Measurements from ENCODE around the gene ADGRE3.
A peak's percentile ranks its signal among the peaks of the same experiment; 100 is the strongest.

The ADGRE3 gene, protein sequence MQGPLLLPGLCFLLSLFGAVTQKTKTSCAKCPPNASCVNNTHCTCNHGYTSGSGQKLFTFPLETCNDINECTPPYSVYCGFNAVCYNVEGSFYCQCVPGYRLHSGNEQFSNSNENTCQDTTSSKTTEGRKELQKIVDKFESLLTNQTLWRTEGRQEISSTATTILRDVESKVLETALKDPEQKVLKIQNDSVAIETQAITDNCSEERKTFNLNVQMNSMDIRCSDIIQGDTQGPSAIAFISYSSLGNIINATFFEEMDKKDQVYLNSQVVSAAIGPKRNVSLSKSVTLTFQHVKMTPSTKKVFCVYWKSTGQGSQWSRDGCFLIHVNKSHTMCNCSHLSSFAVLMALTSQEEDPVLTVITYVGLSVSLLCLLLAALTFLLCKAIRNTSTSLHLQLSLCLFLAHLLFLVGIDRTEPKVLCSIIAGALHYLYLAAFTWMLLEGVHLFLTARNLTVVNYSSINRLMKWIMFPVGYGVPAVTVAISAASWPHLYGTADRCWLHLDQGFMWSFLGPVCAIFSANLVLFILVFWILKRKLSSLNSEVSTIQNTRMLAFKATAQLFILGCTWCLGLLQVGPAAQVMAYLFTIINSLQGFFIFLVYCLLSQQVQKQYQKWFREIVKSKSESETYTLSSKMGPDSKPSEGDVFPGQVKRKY

DNA sequence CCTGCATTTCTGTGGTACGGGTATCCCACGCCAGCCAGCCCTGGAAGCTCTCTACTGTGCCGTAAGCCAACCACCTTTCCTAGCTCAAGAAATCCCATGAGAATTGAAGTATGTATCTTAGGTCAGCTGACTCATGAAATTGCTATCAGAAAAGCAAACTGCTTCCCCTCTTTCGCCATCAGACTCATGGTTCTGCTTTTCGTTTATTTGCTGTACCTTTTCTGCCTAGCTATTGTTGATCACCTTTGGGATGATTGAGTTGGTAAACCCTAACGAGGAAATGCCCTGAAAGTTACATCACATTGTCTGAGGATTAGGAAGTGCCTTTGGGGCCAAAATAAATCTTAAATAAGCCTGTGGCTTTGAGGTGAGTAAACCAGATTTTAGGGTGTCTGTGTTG, at the start of gene ADGRE3:
TSS of gene ADGRE3 (minus strand) at position 81 of the 400 bp plus-strand sequence. CDS start at position 7, 74 bp downstream.
- DNase-seq: peak; percentile 49 to 68 (median 59)

DNA sequence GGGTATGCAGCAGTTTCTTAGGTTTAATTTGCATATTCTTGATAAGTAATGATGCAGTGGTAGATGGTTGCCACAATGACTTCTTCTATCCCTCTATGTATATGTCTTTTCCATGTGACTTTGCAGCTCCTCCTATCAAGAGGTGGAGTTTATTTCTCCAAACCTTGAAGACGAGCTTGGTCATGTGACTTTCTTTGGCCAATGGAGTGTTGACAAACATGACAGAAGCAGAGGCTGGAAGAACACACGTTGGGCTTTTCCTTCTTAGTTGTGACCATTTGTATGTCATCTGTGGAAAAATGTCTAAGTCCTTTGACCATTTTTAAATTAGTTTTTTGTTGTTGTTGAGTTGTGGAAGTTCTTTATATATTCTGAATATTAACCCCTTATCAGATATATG, 47.5 kb upstream of the ADGRE3 start:
- DNase-seq: no peak

DNA sequence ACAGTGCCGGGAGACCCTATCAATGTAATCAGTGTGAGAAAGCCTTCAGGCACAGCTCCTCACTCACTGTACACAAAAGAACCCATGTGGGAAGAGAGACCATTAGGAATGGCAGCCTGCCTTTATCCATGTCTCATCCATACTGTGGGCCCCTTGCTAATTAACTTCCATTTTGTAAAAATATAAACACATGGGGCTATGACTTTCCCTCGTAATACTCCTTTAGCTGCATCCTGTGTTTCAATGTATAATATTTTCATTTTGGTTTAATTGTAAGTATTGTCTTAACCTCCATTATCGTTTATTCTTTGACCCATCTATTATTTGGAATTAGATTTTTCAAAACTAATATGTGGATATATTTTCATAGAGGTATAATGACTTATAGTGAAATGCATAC, 44.5 kb upstream of the ADGRE3 start:
- no peak for DNase-seq

- DNase-seq: no peak
Observed at GRCh38 chr19:14718522-14719116, 44.0 kb upstream of the ADGRE3 start.

GRCh38 chr19:14715841-14716240, 41.2 kb upstream of the ADGRE3 start:
- no peak for DNase-seq

DNA sequence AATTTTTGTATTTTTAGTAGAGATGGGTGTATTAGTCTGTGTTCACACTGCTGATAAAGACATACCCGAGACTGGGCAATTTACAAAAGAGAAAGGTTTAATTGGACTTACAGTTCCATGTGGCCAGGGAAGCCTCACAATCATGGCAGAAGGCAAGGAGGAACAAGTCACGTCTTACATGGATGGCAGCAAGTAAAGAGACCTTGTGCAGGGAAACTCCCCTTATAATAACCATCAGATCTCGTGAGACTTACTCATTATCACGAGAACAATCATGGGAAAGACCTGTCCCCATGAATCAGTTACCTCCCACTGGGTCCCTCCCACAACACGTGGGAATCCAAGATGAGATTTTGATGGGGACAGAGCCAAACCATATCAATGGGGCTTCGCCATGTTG, 29.8 kb upstream of the ADGRE3 start:
- DNase-seq: peak in 1 of 3 donors; percentile 23

DNA sequence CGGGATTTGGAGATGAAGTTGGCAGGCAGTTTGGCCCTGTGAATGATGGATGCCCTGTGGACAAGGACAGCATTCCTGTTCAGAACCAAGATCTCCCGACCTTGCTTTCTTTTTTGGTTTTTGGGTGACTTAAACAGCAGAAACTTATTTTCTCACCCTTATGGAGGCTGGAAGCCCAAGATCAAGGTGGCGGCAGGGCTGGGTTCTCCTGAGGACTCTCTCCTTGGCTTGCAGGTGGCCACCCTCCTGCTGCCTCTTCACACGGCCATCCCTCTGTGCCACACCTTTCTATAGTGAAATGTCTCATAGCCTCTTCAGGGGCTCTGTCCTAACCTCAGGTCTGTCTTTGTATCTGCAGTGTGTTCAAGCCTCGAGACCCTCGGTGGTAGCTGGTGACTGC, 29.2 kb upstream of the ADGRE3 start:
- DNase-seq: no peak

DNA sequence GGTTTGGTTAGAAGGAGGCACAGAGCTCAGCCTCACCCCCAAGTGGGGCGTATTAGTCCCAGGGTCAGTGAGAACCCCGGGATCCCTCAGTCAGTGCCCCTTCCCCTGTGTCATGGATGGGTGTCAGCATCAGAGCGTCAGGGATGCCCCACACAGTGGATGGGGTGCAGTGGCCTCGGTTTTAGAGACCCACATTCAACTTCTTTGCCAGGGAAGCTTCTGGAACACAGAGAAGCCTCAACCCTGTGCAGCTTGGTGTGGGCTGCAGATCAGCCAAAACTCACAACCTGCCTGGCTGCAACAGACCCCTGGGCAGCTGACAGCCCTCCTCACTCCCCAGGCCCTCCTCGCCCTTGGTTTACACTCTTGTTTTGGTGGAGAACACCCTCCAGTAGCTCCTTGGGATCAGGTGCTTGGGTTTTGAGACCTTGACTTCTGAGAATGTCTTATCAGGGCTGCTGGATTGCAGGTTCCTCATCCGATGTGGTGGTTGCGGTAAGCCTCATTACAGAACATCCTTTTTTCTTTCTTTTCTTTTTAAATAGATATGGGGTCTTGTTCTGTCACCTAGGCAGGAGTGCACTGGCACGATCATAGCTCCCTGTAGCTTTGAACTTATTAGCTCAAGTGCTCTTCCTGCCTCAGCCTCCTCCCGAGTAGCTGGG, 26.2 kb upstream of the ADGRE3 start:
- no peak for DNase-seq

DNA sequence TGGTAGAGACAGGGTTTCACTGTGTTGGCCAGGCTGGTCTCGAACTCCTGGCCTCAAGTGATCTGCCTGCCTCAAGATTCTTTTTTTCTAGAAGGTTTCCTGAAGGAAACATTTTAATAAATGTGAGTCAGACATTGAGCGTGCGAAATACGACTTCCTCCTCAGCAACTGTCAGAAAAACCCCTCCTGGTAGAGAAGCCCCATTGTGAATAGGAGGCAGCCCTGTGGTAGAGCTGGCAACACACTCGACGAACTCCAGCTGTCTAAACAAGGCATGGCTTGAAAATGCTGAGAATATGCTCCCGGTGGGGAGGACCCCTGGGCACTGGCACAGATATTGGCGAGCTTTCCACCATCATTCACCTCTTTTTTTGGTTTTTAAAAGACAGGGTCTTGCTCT, 25.0 kb upstream of the ADGRE3 start:
- DNase-seq: peak in 2 of 3 donors; percentile 22 to 35

- DNase-seq: no peak
Observed at GRCh38 chr19:14695471-14695870, 20.8 kb upstream of the ADGRE3 start.

DNA sequence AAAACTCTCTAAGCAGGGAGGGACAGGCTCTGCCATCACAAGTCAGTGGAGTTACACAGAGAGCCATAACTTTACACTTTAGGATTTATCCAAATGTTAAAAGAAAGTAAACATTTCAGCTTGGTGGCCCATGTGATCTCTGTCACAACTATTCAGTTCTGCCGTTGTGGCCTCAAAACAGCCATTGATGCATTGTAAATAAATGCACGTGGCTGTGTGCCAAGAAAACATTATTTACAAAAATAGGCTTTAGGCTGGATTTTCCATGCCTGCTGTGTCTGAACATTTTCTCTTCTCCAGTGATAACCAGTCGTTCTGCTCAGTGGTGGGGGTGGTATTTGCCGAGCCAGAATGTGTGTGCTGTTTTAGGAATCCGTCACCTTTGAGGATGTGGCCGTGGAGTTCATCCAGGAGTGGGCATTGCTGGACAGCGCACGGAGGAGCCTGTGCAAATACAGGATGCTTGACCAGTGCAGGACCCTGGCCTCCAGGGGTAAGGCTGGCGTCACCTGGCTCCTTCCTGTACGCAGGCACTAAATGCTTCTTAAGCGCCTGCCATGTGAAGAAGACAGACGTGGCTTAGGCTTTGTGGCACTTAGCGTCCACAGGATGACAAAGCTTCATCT, 20.1 kb upstream of the ADGRE3 start:
- no peak for DNase-seq

DNA sequence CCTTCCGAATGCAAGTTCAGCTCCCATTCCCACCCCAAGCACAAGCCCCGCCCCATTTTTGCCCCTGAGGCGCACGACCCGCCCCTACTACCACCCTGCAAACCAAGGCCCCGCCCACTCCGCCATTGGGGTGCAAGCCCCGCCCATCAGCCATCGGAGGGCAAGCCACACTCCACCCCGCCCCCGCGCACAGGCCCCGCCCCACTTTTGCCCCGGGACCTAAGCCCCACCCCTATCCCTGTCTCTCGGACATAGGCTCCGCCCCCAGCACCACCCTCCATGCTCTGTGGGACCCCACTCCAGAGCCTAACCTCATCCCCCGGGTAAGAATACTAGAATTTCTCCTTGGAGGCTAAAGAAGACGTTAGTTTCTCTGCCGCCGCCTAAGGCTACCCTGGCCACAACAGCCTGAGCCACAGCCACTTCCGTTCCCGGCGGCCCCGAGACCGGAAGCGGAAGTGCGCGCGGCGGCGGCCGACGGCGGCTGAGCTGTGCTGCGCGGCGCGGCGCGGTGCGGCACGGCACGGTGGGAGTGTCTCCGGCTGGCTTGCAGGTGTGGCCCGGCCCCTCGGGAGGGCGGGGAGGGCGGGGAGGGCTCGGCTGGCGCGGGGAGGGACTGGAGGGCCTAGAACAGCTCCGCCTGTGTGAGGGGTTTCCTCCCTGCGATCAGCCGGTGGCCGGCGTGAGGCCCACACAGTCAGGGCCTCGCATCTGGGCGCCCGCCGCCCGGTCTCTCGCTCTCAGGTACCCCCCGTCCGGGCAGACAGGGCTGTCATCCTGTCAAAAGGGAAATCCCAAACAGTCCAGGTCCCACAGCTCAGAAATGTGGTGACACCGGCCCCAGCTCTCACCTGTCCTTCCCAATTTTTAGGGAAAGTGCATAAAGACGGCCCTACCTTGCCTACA, 15.2 kb upstream of the ADGRE3 start, which contains the start of gene ZNF333:
TSS of gene ZNF333 (plus strand) at position 451 of the 906 bp plus-strand sequence. CDS start 3,444 bp downstream, outside the sequence.
- DNase-seq: peak; percentile 93 to 99 (median 97)

DNA sequence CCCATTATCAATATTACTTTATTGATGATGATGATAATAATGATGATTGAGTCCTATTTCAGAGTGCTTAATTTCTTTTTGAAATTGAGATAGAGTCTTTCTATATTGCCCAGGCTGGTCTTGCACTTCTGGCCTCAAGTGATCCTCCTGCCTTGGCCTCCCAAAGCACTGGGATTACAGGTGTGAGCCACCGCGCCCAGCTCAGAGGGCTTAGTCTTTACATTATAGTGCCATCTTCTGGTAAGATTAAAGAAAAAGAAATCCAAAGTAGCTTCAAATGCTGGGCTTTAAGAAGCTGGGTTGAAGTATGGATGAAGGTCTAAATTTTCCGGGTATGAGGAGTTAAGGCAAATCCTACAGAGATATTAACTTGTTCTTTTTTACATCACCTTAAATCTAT, 11.8 kb upstream of the ADGRE3 start:
- peak; percentile 44 to 63 (median 57) for DNase-seq

- peak; percentile 79 to 95 (median 94) for DNase-seq
Observed at GRCh38 chr19:14683439-14683838, 8.8 kb upstream of the ADGRE3 start.

- no peak for DNase-seq
Observed at GRCh38 chr19:14682084-14682483, 7.4 kb upstream of the ADGRE3 start.

- DNase-seq: no peak
Observed at GRCh38 chr19:14678199-14678598, 3.6 kb upstream of the ADGRE3 start.

DNA sequence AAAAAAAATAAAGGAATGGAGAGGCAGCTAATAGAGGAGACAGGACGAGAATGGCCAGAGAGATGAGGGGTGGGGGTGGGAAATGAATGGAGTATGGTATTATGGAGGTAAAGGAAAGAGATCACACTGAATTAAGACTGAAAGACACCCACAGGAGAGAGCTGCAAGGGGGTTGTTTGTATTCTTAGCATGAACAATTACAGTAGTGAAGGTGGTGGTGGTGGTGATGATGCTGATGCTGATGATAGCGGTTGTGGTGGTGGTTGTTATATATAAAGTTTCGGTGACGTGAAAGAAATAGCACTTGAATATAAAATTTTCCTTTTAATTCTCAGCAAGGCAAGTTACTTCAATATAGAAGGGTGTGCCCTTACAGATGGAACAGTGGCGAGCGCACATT, 2.8 kb upstream of the ADGRE3 start:
- no peak for DNase-seq

GRCh38 chr19:14676762-14677161, 2.1 kb upstream of the ADGRE3 start:
- no peak for DNase-seq

GRCh38 chr19:14673088-14673487, 1.6 kb downstream of the ADGRE3 start:
- peak in 1 of 3 donors; percentile 23 for DNase-seq

DNA sequence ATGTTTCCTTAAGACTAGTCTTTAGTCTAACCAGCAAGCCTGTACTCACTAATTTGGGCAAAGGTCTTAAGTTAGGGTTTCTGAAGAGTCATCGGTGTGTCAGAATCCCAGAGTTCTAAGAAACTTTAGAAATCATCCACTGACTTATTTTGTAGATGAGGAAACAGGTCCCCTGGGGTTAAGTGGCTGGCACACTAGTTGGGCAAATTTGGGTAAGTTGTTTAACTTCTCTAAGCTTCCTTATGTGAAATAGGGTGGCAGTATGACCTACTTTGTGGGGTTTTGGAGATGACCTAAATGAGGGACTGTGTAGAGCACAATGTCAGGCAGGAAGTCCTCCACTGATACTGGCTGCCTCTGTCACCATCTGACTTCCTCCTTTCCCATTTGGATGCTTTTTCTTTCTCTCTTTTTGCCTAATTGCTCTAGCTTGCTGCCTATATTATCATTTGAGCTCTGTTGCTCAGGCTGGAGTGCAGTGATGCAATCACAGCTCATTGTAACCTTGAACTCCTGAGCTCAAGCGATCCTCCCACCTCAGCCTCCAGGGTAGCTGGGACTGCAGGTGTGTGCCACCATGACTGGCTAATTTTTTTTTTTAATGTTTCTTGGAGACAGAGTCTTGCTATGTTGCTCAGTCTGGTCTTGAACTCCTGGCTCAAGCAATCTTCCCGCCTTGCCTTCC, 2.3 kb downstream of the ADGRE3 start:
- peak; percentile 83 to 94 (median 89) for DNase-seq

- DNase-seq: peak in 1 of 3 donors; percentile 25
Observed at GRCh38 chr19:14670408-14670807, 4.2 kb downstream of the ADGRE3 start.
